Activated naive CD4-positive, alpha-beta T cell treated with anti-CD3 and anti-CD28 coated beads for 36 hours (primary cell): ENCODE measurements around the gene ITGA2. TPM values are rescaled to one million over a fixed set of nuclear protein-coding genes. Genes with fewer than 3 reads are reported as not detected.
"Not testable (repeated sequence)": the region's sequence is repeated elsewhere in the genome, so short reads cannot be mapped to it uniquely, and the experiment has no call there.

Source experiments
- CTCF ChIA-PET: fragments of 350-600 bp; sonication (Branson Sonifier 250); formaldehyde crosslinking; loops from one replicate; lab custom pipeline; 2021; ENCODE audit warnings: antibody characterized with exemption; lab: Charles Lee
- DNase-seq: peaks from one replicate; pipeline ENCODE4 v3.0.0-alpha.2; 2020
- H3K27ac Mint-ChIP-seq: one replicate; pipeline ENCODE4 v1.8.0; 2021; ENCODE audit warnings: mild to moderate bottlenecking, mixed read lengths
- H3K27me3 Mint-ChIP-seq: one replicate; pipeline ENCODE4 v1.8.0; 2021; ENCODE audit warnings: low read depth, mixed read lengths
- H3K36me3 Mint-ChIP-seq: one replicate; pipeline ENCODE4 v1.8.0; 2021; ENCODE audit warnings: low read depth, mixed read lengths
- H3K4me1 Mint-ChIP-seq: one replicate; pipeline ENCODE4 v1.8.0; 2021; ENCODE audit warnings: low read depth, mixed read lengths
- H3K4me3 Mint-ChIP-seq: one replicate; pipeline ENCODE4 v1.8.0; 2021; ENCODE audit warnings: mild to moderate bottlenecking, moderate library complexity, mixed read lengths
- H3K9me3 Mint-ChIP-seq: one replicate; pipeline ENCODE4 v1.8.0; 2021; ENCODE audit warnings: mixed read lengths
- intact Hi-C: fragments of 100-400 bp; cut with micrococcal nuclease; formaldehyde crosslinking; loops from one replicate; pipeline ENCODE4 v1.15.1; 2023
- total RNA-seq, 2 experiments: library from RNA; stranded (reverse); gene quantifications; one replicate each; pipeline ENCODE4 v1.2.3, GENCODE V29; 2021

Gene ITGA2
- total RNA-seq, 2 experiments from 2014 or later: 2.0 to 2.1 TPM

GRCh38 chr5:53110156-53110555, 121.0 kb downstream of the ITGA2 start:
- peaks cover 36% of the 10 kb centered on the region for H3K4me1 Mint-ChIP-seq

GRCh38 chr5:53111139-53111538, 122.0 kb downstream of the ITGA2 start:
- Mint-ChIP-seq H3K4me3 (no peak overlapping the region), H3K9me3 (no peaks in the 10 kb centered on the region), H3K36me3 (peaks cover 10% of the 10 kb centered on the region), H3K4me1 (peaks cover 26% of the 10 kb centered on the region), H3K27me3 (no peaks in the 10 kb centered on the region), H3K27ac (no peak overlapping the region)
- DNase-seq: no peak
- intact Hi-C loops: no loop called here
- CTCF ChIA-PET: no interaction called here

More at GRCh38 chr5:53110156-53110555, 121.0 kb downstream of the ITGA2 start:
- Mint-ChIP-seq H3K9me3 (no peaks in the 10 kb centered on the region), H3K4me3 (peak overlapping the region; percentile 92), H3K36me3 (peaks cover 19% of the 10 kb centered on the region), H3K27me3 (no peaks in the 10 kb centered on the region), H3K27ac (peak overlapping the region; percentile 86)
- no peak for DNase-seq
- CTCF ChIA-PET: interaction anchor here (1.3 to 1.6 kb wide), 5 partner anchors 15 to 165 kb away, joined by 3 to 7 read pairs (median 4); no protein-coding TSS in a partner anchor
- intact Hi-C loops: no loop called here

- not testable (repeated sequence) for H3K9me3 Mint-ChIP-seq
Observed at GRCh38 chr5:53112307-53112706, 123.2 kb downstream of the ITGA2 start.

GRCh38 chr5:53112909-53113308, 123.8 kb downstream of the ITGA2 start:
- H3K27ac Mint-ChIP-seq: no peak overlapping the region
- no peak for DNase-seq
- H3K27me3 Mint-ChIP-seq: no peaks in the 10 kb centered on the region
- H3K4me3 Mint-ChIP-seq: no peak overlapping the region
- CTCF ChIA-PET: interaction anchor here (1.2 kb wide), 1 partner anchor 170 kb away, joined by 4 read pairs; no protein-coding TSS in a partner anchor
- no peaks in the 10 kb centered on the region for H3K9me3 Mint-ChIP-seq
- peaks cover 13% of the 10 kb centered on the region for H3K4me1 Mint-ChIP-seq
- peaks cover 7% of the 10 kb centered on the region for H3K36me3 Mint-ChIP-seq
- intact Hi-C loops: no loop called here

More at GRCh38 chr5:53112307-53112706, 123.2 kb downstream of the ITGA2 start:
- H3K27ac Mint-ChIP-seq, intact Hi-C loops, H3K36me3 Mint-ChIP-seq, DNase-seq, H3K4me3 Mint-ChIP-seq, H3K27me3 Mint-ChIP-seq: not testable (repeated sequence)
- CTCF ChIA-PET: interaction anchor here (1.2 kb wide), 1 partner anchor 169 kb away, joined by 4 read pairs; no protein-coding TSS in a partner anchor
- H3K4me1 Mint-ChIP-seq: peaks cover 18% of the 10 kb centered on the region

GRCh38 chr5:53113947-53114346, 124.8 kb downstream of the ITGA2 start:
- Mint-ChIP-seq H3K4me1 (peaks cover 9% of the 10 kb centered on the region), H3K27ac (no peak overlapping the region), H3K27me3 (no peaks in the 10 kb centered on the region), H3K4me3 (no peak overlapping the region), H3K9me3 (no peaks in the 10 kb centered on the region), H3K36me3 (peaks cover 7% of the 10 kb centered on the region)
- CTCF ChIA-PET: no interaction called here
- DNase-seq: no peak
- intact Hi-C loops: no loop called here

- H3K27me3 Mint-ChIP-seq: no peaks in the 10 kb centered on the region
- DNase-seq: no peak
- intact Hi-C loops: loop anchor here (1.0 kb wide), 1 partner anchor 167 kb away; no protein-coding TSS in a partner anchor
- CTCF ChIA-PET: interaction anchor here (0.7 to 1.4 kb wide), 3 partner anchors 130 to 417 kb away, joined by 3 to 4 read pairs (median 3); no protein-coding TSS in a partner anchor
- H3K4me1 Mint-ChIP-seq: peaks cover 9% of the 10 kb centered on the region
- no peaks in the 10 kb centered on the region for H3K9me3 Mint-ChIP-seq
- peaks cover 7% of the 10 kb centered on the region for H3K36me3 Mint-ChIP-seq
- H3K27ac Mint-ChIP-seq: no peak overlapping the region
- no peak overlapping the region for H3K4me3 Mint-ChIP-seq
Observed at GRCh38 chr5:53114988-53115387, 125.8 kb downstream of the ITGA2 start.

- intact Hi-C loops: no loop called here
- no peak overlapping the region for H3K4me3 Mint-ChIP-seq
- no peaks in the 10 kb centered on the region for H3K27me3 Mint-ChIP-seq
- H3K9me3 Mint-ChIP-seq: no peaks in the 10 kb centered on the region
- H3K36me3 Mint-ChIP-seq: peaks cover 7% of the 10 kb centered on the region
- no peak overlapping the region for H3K27ac Mint-ChIP-seq
- no peak for DNase-seq
- no peaks in the 10 kb centered on the region for H3K4me1 Mint-ChIP-seq
- CTCF ChIA-PET: interaction anchor here (0.6 kb wide), 1 partner anchor 460 kb away, joined by 3 read pairs; no protein-coding TSS in a partner anchor
Observed at GRCh38 chr5:53116597-53116996, 127.4 kb downstream of the ITGA2 start.

GRCh38 chr5:53118879-53119278, 129.7 kb downstream of the ITGA2 start:
- no peak for DNase-seq
- Mint-ChIP-seq H3K9me3 (no peaks in the 10 kb centered on the region), H3K27me3 (no peaks in the 10 kb centered on the region), H3K4me1 (no peaks in the 10 kb centered on the region), H3K36me3 (peaks cover 7% of the 10 kb centered on the region), H3K4me3 (no peak overlapping the region), H3K27ac (no peak overlapping the region)
- CTCF ChIA-PET: interaction anchor here (0.8 kb wide), 1 partner anchor 121 kb away, joined by 3 read pairs; no protein-coding TSS in a partner anchor
- intact Hi-C loops: no loop called here

- H3K4me3 Mint-ChIP-seq: no peak overlapping the region
- CTCF ChIA-PET: no interaction called here
- no peaks in the 10 kb centered on the region for H3K27me3 Mint-ChIP-seq
- peaks cover 5% of the 10 kb centered on the region for H3K36me3 Mint-ChIP-seq
- intact Hi-C loops: loop anchor here (5.0 kb wide), 1 partner anchor 1097 kb away; no protein-coding TSS in a partner anchor
- no peaks in the 10 kb centered on the region for H3K9me3 Mint-ChIP-seq
- no peak overlapping the region for H3K27ac Mint-ChIP-seq
- H3K4me1 Mint-ChIP-seq: no peaks in the 10 kb centered on the region
- DNase-seq: no peak
Observed at GRCh38 chr5:53120165-53120564, 131.0 kb downstream of the ITGA2 start.

- Mint-ChIP-seq H3K27ac (no peak overlapping the region), H3K4me3 (no peak overlapping the region), H3K27me3 (no peaks in the 10 kb centered on the region), H3K36me3 (no peaks in the 10 kb centered on the region), H3K4me1 (no peaks in the 10 kb centered on the region), H3K9me3 (no peaks in the 10 kb centered on the region)
- DNase-seq: no peak
- CTCF ChIA-PET: interaction anchor here (0.8 to 0.9 kb wide), 2 partner anchors 47 to 100 kb away, joined by 3 to 7 read pairs; no protein-coding TSS in a partner anchor
- intact Hi-C loops: loop anchor here (5.0 kb wide), 1 partner anchor 1094 kb away; no protein-coding TSS in a partner anchor
Observed at GRCh38 chr5:53123702-53124101, 134.6 kb downstream of the ITGA2 start.

GRCh38 chr5:53126521-53126920, 137.4 kb downstream of the ITGA2 start:
- no peak for DNase-seq
- H3K36me3 Mint-ChIP-seq: no peaks in the 10 kb centered on the region
- CTCF ChIA-PET: no interaction called here
- no peaks in the 10 kb centered on the region for H3K27me3 Mint-ChIP-seq
- H3K27ac Mint-ChIP-seq: no peak overlapping the region
- no peaks in the 10 kb centered on the region for H3K9me3 Mint-ChIP-seq
- no peaks in the 10 kb centered on the region for H3K4me1 Mint-ChIP-seq
- no peak overlapping the region for H3K4me3 Mint-ChIP-seq
- intact Hi-C loops: no loop called here

GRCh38 chr5:53127107-53127506, 138.0 kb downstream of the ITGA2 start:
- intact Hi-C loops: no loop called here
- no peaks in the 10 kb centered on the region for H3K4me1 Mint-ChIP-seq
- no peaks in the 10 kb centered on the region for H3K9me3 Mint-ChIP-seq
- DNase-seq: no peak
- no peaks in the 10 kb centered on the region for H3K27me3 Mint-ChIP-seq
- no peaks in the 10 kb centered on the region for H3K36me3 Mint-ChIP-seq
- H3K4me3 Mint-ChIP-seq: no peak overlapping the region
- CTCF ChIA-PET: no interaction called here
- no peak overlapping the region for H3K27ac Mint-ChIP-seq

GRCh38 chr5:53128481-53128880, 139.3 kb downstream of the ITGA2 start:
- no peaks in the 10 kb centered on the region for H3K9me3 Mint-ChIP-seq
- H3K36me3 Mint-ChIP-seq: no peaks in the 10 kb centered on the region
- CTCF ChIA-PET: no interaction called here
- DNase-seq: no peak
- H3K27me3 Mint-ChIP-seq: no peaks in the 10 kb centered on the region
- no peak overlapping the region for H3K27ac Mint-ChIP-seq
- no peaks in the 10 kb centered on the region for H3K4me1 Mint-ChIP-seq
- intact Hi-C loops: no loop called here
- no peak overlapping the region for H3K4me3 Mint-ChIP-seq
